HS-5 (cell line): ENCODE measurements around the gene VSTM1.

ENCODE experiments used
- DNase-seq: peaks from one replicate; pipeline ENCODE4 v3.0.0-alpha.2; 2012; ENCODE audit warnings: low read depth

The VSTM1 gene

GRCh38 chr19:54010474-54010873 lies 53.2 kb downstream of the VSTM1 start:
- no peak for DNase-seq

- no peak for DNase-seq
Measured at GRCh38 chr19:54009440-54009839, 54.3 kb downstream of the VSTM1 start.

- no peak for DNase-seq
Measured at GRCh38 chr19:54002495-54003315, 61.0 kb downstream of the VSTM1 start.

- DNase-seq = no peak
Measured at GRCh38 chr19:54001496-54001895, 62.2 kb downstream of the VSTM1 start.

GRCh38 chr19:53999694-54000093 lies 64.0 kb downstream of the VSTM1 start:
- DNase-seq = no peak

- DNase-seq = no peak
Measured at GRCh38 chr19:53998223-53998622, 65.5 kb downstream of the VSTM1 start.

- DNase-seq = no peak
Measured at GRCh38 chr19:53994811-53995210, 68.9 kb downstream of the VSTM1 start.

GRCh38 chr19:53993448-53993847 lies 70.2 kb downstream of the VSTM1 start:
- no peak for DNase-seq

- no peak for DNase-seq
Measured at GRCh38 chr19:53992815-53993214, 70.9 kb downstream of the VSTM1 start.

- no peak for DNase-seq
Measured at GRCh38 chr19:53992211-53992610, 71.5 kb downstream of the VSTM1 start.

GRCh38 chr19:53991224-53992113 lies 72.2 kb downstream of the VSTM1 start, which contains the start of gene CACNG6:
Gene CACNG6 (plus strand): TSS chr19:53991637. CDS start chr19:53992878, 1,241 bp downstream.
- DNase-seq = no peak
